AG10803 (cell line): ENCODE measurements around the gene GFRA1.

Source experiments
- DNase-seq: peaks from one replicate; pipeline ENCODE4 v3.0.0; 2010; ENCODE audit warnings: low read depth
- H3K4me3 ChIP-seq: 2 replicates; pipeline ENCODE4 v1.5.1; 2011; ENCODE audit warnings: mild to moderate bottlenecking, low read length, control low read depth
- TF ChIP-seq, protein P1 (sequence below): conservative IDR thresholded peaks from 2 replicates; pipeline ENCODE4 v1.5.1; 2011; ENCODE audit warnings: mild to moderate bottlenecking, low read length, control low read depth, inconsistent platforms

Gene GFRA1

DNA sequence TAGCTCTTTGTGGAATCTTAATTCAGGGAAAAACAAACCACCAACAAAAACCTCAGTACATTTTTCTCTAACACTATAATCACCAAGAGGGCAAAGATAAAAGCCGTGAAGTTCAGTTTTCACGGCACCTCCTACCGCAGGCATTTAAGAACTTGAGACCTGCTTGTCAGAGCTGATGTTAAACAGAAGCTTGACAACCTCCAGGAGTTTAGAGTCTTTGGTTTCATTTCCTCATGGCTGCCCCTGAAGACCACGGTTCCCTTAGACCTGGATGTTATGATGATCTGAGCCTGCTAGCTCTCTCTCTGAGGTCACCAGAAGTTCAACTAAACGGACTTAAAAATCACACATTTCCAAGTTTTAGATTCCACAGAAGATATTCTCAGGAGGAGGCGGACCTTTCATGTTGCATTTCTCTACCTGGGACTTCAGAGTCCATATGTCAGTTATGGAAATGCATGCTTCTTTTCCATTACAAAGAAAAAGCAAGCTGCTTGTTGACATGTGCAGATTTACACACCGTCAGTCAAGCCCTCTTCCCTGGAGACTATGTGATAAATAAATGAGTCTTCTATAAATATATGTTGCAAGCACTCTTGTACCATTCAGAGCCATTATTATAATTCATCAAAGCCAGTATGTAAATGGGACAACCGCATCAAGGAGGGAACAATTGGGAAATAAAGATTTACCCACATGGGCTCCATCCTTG is 258.0 kb downstream of the GFRA1 start:
- no peak for DNase-seq
- TF ChIP-seq, protein P1, sequence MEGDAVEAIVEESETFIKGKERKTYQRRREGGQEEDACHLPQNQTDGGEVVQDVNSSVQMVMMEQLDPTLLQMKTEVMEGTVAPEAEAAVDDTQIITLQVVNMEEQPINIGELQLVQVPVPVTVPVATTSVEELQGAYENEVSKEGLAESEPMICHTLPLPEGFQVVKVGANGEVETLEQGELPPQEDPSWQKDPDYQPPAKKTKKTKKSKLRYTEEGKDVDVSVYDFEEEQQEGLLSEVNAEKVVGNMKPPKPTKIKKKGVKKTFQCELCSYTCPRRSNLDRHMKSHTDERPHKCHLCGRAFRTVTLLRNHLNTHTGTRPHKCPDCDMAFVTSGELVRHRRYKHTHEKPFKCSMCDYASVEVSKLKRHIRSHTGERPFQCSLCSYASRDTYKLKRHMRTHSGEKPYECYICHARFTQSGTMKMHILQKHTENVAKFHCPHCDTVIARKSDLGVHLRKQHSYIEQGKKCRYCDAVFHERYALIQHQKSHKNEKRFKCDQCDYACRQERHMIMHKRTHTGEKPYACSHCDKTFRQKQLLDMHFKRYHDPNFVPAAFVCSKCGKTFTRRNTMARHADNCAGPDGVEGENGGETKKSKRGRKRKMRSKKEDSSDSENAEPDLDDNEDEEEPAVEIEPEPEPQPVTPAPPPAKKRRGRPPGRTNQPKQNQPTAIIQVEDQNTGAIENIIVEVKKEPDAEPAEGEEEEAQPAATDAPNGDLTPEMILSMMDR, result no peak
- no peak overlapping the region for H3K4me3 ChIP-seq

DNA sequence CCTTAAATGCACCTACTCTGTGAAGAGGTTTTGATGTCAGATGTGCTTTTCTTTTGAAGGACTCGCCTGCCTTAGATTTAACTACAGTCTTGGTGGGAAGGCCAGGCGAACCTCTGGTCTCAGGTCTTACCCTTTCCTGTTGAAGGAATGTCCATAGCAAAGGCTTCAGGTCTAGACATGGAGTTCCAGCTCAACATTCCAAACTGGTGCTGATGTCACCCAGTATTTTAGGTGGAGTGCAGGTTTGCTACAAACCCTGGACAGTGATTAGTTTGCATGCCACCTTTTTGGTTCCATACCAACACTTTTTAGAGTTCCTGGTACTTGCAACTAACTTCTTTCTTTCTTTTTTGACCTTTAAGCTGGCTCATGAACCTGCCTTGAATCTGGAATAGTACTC is 258.7 kb downstream of the GFRA1 start:
- DNase-seq, result no peak
- TF ChIP-seq, protein P1, result no peak
- H3K4me3 ChIP-seq, result no peak overlapping the region

DNA sequence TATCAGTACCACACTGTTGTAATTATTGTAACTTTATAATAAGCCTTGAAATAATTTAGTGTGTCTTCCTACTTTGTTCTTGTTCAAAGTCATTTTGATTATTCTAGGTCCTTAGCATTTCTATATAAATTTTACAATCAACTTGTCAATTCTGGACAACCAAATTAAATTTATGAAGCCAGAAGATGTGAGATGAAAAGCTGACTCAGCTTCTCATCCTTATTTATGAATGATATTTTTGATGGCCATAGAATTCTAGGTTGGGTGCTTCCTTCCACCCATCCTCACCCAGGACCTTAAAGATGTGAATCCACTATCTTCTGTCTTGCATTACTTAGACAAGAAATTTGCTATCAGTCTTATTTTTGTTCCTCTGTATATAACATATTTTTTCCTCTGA is 261.1 kb downstream of the GFRA1 start:
- TF ChIP-seq, protein P1, result no peak
- DNase-seq, result no peak
- no peak overlapping the region for H3K4me3 ChIP-seq

DNA sequence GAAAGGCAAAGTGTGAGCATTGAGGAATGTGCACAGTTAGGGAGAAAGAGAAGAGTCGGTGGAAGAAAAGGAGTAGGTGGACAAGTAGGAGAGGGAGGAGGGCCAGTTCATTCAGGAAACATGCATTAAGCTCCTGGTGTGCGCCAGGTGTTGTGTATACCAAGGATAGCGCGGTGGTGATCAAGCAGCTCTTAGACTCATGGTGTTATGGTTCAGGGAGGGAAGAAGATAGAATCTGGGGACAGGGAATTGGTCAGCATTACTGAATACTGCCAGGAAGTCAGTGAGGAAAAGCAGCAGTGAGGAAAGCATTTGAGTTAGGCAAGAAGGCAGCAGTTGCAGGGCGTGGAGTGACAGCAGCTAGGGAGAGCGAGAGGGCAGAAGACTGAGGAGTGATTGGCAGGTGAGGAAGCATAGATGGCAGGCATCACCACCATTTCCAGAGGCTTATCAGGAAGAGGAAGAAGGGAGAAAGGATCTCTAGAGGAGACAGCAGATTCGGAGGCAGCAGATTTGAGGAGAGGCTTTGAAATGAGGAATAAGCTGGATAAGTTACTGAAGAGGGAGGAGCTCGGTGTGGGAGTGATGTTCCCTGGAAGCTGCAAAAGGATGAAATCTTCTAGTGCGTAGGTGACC is 265.6 kb downstream of the GFRA1 start:
- H3K4me3 ChIP-seq, result no peak overlapping the region
- TF ChIP-seq, protein P1, result no peak
- DNase-seq, result no peak
